ENCODE results near the gene FLNB.

Gene FLNB

DNA sequence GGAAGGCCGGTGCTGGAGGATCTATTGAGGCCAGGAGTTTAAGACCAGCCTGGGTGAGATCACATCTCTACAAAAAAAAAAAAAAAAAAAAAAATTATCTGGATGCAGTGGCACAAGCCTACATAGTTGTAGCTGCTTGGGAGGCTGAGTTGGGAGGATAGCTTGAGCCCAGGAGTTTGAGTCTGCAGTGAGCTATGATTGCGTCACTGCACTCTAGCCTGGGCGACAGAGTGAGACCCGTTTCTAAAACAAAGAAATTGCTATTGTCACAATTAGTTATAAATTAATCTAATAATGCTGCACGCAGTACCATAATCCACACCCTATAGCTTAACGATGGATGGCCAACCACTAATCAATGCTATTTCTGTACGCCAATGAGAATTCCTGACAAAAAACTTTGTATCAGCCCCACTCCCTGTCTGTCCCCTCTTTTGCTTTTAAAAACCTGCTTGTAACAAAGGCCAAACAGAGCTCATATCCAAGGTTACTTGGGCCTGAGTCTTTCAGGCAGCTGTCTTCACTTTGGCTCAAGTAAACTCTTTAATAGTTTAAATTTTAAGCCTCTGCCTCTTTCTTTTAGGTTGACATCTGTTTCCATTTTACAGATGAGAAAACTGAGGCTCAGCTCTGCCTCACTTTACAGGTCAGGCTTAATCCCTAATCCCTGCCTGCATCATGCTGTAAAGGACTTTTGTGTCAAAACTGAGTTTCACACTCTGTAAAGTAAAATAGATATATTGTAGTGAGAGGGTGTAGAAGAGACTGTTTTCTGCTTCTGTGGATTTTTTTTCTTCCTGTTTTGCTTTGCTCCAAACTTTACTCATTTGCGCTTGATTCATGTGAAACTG, 10.9 kb downstream of the FLNB start:
- TF ChIP-seq, protein P1, sequence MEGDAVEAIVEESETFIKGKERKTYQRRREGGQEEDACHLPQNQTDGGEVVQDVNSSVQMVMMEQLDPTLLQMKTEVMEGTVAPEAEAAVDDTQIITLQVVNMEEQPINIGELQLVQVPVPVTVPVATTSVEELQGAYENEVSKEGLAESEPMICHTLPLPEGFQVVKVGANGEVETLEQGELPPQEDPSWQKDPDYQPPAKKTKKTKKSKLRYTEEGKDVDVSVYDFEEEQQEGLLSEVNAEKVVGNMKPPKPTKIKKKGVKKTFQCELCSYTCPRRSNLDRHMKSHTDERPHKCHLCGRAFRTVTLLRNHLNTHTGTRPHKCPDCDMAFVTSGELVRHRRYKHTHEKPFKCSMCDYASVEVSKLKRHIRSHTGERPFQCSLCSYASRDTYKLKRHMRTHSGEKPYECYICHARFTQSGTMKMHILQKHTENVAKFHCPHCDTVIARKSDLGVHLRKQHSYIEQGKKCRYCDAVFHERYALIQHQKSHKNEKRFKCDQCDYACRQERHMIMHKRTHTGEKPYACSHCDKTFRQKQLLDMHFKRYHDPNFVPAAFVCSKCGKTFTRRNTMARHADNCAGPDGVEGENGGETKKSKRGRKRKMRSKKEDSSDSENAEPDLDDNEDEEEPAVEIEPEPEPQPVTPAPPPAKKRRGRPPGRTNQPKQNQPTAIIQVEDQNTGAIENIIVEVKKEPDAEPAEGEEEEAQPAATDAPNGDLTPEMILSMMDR (IDR thresholded peaks at IDR 0.05; ENCODE audit: borderline replicate concordance, insufficient read depth, low read depth, low read length), result no peak
- H3K4me3 ChIP-seq (ENCODE audit: low read depth, low read length), result no peak overlapping the region

DNA sequence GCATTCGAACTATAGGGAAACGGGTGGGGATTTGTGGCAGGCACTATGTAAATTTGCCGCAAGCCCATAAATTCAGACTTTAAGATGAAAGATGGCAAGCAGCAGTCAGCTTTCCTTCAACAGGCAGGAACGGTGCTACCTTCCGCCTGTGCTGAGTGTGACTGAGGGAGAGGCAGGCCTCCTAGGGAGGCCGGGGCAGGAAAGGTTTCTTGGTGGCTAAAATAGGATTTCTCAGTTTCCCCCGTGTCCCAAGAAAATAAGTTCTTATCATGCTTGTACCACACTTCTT, 12.5 kb downstream of the FLNB start:
- TF ChIP-seq, protein P1 (IDR thresholded peaks at IDR 0.05; ENCODE audit: borderline replicate concordance, insufficient read depth, low read depth, low read length), result no peak
- no peak overlapping the region for H3K4me3 ChIP-seq (ENCODE audit: low read depth, low read length)

DNA sequence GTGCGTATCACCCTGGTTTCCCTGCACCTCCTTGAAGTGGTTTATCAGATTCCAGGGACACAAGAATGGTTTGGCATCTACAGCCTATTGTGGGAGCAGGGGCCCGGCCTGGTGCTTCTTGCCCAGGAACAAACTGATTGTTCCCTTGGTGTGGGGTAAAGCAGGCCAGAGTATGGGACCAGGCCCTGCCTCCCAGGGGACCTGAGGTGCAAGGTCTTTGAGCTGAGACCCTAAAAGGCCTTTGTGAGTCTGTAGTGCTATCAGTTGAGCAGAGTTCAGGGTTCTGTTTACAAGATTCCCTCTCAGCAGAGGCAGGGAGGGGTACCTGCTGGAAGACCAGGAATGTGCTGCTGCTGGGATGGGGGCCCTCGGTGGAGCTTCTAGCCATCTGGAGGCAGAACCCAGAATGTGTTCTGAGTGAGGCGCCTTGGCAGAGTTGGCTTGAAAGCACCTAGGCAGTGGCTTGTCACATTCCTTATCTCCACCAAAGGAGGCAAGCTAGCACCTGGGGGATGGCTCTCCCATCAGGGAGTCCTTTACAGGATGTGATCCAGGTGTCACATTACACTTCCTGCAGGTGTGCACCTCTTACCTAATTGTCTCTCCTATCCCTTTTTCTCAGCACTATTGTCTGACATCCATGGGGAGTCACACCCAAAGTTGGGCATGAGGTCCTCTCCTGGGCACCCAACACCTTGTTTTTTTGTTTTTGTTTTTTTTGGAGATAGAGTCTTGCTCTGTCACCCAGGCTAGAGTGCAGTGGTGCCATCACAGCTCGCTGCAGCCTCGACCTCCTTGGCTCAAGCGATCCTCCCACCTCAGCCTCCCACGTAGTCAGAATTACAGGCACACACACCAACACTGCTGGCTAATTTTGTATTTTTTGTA, 13.1 kb downstream of the FLNB start:
- no peak overlapping the region for H3K4me3 ChIP-seq (ENCODE audit: low read depth, low read length)
- TF ChIP-seq, protein P1 (IDR thresholded peaks at IDR 0.05; ENCODE audit: borderline replicate concordance, insufficient read depth, low read depth, low read length), result no peak

DNA sequence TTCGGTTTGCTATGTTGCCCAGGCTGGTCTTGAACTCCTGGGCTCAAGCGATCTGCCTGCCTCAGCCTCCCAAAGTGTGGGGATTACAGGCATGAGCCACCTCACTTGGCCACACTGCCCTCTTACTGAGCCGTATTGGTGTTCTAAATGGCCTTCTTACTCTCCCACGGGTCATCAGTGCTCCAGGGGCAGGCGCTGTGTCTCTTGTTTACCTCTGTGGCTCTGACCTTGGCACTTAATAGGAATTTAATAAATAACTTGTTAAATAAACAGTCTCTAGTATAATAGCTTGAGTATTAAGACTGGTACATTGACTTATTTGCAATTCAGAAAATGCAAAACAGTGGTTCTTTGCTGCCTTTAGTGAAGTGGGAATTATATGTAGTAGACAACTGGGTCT, 13.7 kb downstream of the FLNB start:
- no peak overlapping the region for H3K4me3 ChIP-seq (ENCODE audit: low read depth, low read length)
- TF ChIP-seq, protein P1 (IDR thresholded peaks at IDR 0.05; ENCODE audit: borderline replicate concordance, insufficient read depth, low read depth, low read length), result no peak

DNA sequence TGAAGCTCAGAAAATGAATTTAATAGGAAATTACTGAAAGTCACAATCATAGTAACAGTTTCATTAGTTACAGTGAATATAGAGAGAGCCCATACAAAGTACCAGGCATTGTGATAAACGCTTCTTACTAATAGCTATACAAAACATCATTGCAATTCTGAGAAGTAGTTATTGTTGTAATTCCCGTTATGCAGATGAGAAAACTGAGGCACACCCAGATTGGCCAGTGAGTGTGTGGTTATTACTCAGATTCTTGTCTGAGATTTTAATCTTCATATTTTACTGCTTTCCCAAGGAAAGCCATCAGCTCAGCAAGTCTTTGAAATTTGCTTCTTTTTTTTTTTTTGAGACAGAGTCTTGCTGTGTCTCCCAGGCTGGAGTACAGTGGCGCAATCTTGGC, 14.3 kb downstream of the FLNB start:
- TF ChIP-seq, protein P1 (IDR thresholded peaks at IDR 0.05; ENCODE audit: borderline replicate concordance, insufficient read depth, low read depth, low read length), result no peak
- no peak overlapping the region for H3K4me3 ChIP-seq (ENCODE audit: low read depth, low read length)

DNA sequence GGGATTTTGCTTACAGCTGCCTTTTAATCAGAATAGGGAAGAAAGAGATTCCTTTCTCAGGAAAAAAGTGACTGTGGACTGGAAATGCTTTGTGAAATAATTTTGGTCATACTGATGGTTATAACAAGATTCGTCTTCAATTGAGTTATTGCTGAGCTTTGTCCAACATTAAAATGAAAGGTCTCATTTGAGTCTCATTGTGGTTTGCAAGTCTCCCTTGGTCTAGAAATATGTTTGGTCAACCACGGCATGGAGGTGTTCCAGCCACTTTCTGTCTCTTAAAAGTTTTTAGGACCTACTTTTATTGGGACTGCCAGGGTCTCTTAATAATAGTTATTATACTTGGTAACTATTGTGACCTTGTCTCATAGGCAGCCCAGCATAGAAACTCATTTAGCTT, 15.3 kb downstream of the FLNB start:
- H3K4me3 ChIP-seq (ENCODE audit: low read depth, low read length), result no peak overlapping the region
- TF ChIP-seq, protein P1 (IDR thresholded peaks at IDR 0.05; ENCODE audit: borderline replicate concordance, insufficient read depth, low read depth, low read length), result no peak
